PC-9 (cell line): Measurements from ENCODE around the gene CCL3. TPM values are rescaled to one million over a fixed set of nuclear protein-coding genes. Genes with fewer than 3 reads are reported as not detected.
"Not testable (repeated sequence)": the region's sequence is repeated elsewhere in the genome, so short reads cannot be mapped to it uniquely, and the experiment has no call there.

Experiments used
- BruUV-seq: library from RNA; stranded (reverse); fragments of 400-500 nt; replicated peaks from 2 replicates; lab custom pipeline; 2021; lab: Mats Ljungman, UMichigan
- CTCF ChIA-PET: fragments of 300-600 bp; sonication (Branson Sonifier 250); formaldehyde crosslinking; loops from one replicate; lab custom pipeline; 2022; ENCODE audit warnings: antibody characterized with exemption; lab: Charles Lee
- POLR2A ChIA-PET: fragments of 300-600 bp; sonication (Branson Sonifier 250); formaldehyde crosslinking; loops from one replicate; lab custom pipeline; 2022; ENCODE audit warnings: antibody characterized with exemption; ENCODE audit not compliant: unreplicated experiment; lab: Charles Lee
- DNase-seq, 2 experiments: peaks; one replicate each; pipeline versions ENCODE4 v3.0.0 to v3.0.0-alpha.2; 2015 to 2022; ENCODE audit warnings: mixed read lengths in 1 of 2
- H2AFZ ChIP-seq: fragments of 200-600 bp; sonication (generic); 2 replicates; pipeline ENCODE4 v1.8.1; 2017; ENCODE audit warnings: antibody characterized with exemption
- H3F3A ChIP-seq: fragments of 200-600 bp; sonication (generic); 2 replicates; pipeline ENCODE4 v1.8.1; 2017; ENCODE audit warnings: antibody characterized with exemption, mild to moderate bottlenecking, low read depth; ENCODE audit not compliant: insufficient read depth
- H3K27ac ChIP-seq: fragments of 200-600 bp; sonication (generic); 2 replicates; pipeline ENCODE4 v1.6.1; 2016; ENCODE audit warnings: mixed run types
- H3K27me3 ChIP-seq: fragments of 200-600 bp; sonication (generic); 2 replicates; pipeline ENCODE4 v1.6.1; 2016; ENCODE audit warnings: low read depth, mixed run types; ENCODE audit not compliant: insufficient read depth
- H3K36me3 ChIP-seq: fragments of 200-600 bp; sonication (generic); 2 replicates; pipeline ENCODE4 v1.6.1; 2016; ENCODE audit warnings: low read depth, mixed run types
- H3K4me1 ChIP-seq: fragments of 200-600 bp; sonication (generic); replicated peaks from 2 replicates; pipeline ENCODE4 v1.6.1; 2016; ENCODE audit warnings: mixed run types; ENCODE audit not compliant: insufficient read depth
- H3K4me2 ChIP-seq: fragments of 200-600 bp; sonication (generic); 2 replicates; pipeline ENCODE4 v1.6.1; 2017; ENCODE audit warnings: mixed run types
- H3K4me3 ChIP-seq: fragments of 200-600 bp; sonication (generic); 2 replicates; pipeline ENCODE4 v1.6.1; 2016; ENCODE audit warnings: mixed run types
- H3K79me2 ChIP-seq: fragments of 200-600 bp; sonication (generic); 2 replicates; pipeline ENCODE4 v1.6.1; 2017; ENCODE audit warnings: low read depth, mixed run types
- H3K9me2 ChIP-seq: fragments of 200-600 bp; sonication (generic); 2 replicates; pipeline ENCODE4 v1.8.1; 2017; ENCODE audit warnings: mild to moderate bottlenecking; ENCODE audit not compliant: insufficient read depth
- H3K9me3 ChIP-seq: fragments of 200-600 bp; sonication (generic); 2 replicates; pipeline ENCODE4 v1.8.1; 2016; ENCODE audit warnings: low read depth; ENCODE audit not compliant: insufficient read depth
- H4K20me1 ChIP-seq: fragments of 200-600 bp; sonication (generic); 2 replicates; pipeline ENCODE4 v1.8.1; 2017; ENCODE audit not compliant: insufficient read depth
- CTCF ChIP-seq: fragments of 200-600 bp; sonication (generic); conservative IDR thresholded peaks from 2 replicates; pipeline ENCODE4 v1.6.1; 2017; ENCODE audit warnings: mixed run types, antibody characterized with exemption, mild to moderate bottlenecking, moderate library complexity
- EZH2 ChIP-seq: fragments of 200-600 bp; sonication (generic); IDR thresholded peaks from 2 replicates; pipeline ENCODE4 v1.8.0; 2017; ENCODE audit warnings: antibody characterized with exemption, low read depth
- intact Hi-C: fragments of 100-400 bp; cut with micrococcal nuclease; formaldehyde crosslinking; loops from one replicate; pipeline ENCODE4 v1.10.0; 2022; ENCODE audit not compliant: unreplicated experiment
- total RNA-seq: library from RNA; stranded (reverse); gene quantifications from 2 replicates; pipeline ENCODE4 v1.2.3, GENCODE V29; 2021

CCL3 gene
- total RNA-seq, 1 experiment from 2014 or later, result not detected

GRCh38 chr17:36086791-36087190 is 3.2 kb downstream of the CCL3 start:
- H3K4me1 ChIP-seq, result no peaks in the 10 kb centered on the region
- intact Hi-C loops, result no loop called here
- CTCF ChIA-PET, result no interaction called here
- H3K9me2 ChIP-seq, result no peaks in the 10 kb centered on the region
- no peak overlapping the region for H3K27ac ChIP-seq
- no peaks in the 10 kb centered on the region for H3K79me2 ChIP-seq
- H3K9me3 ChIP-seq, result no peaks in the 10 kb centered on the region
- BruUV-seq, result no TSS peak
- no peaks in the 10 kb centered on the region for H3F3A ChIP-seq
- no peak overlapping the region for H2AFZ ChIP-seq
- H4K20me1 ChIP-seq, result no peaks in the 10 kb centered on the region
- H3K4me2 ChIP-seq, result no peak overlapping the region
- H3K27me3 ChIP-seq, result peaks cover 50% of the 10 kb centered on the region
- H3K4me3 ChIP-seq, result no peak overlapping the region
- POLR2A ChIA-PET, result no interaction called here
- no peak for DNase-seq
- no peaks in the 10 kb centered on the region for H3K36me3 ChIP-seq
- TF ChIP-seq EZH2, result no peak
- no peak for TF ChIP-seq CTCF

- H3K9me2 ChIP-seq, result no peaks in the 10 kb centered on the region
These were observed 4.2 kb downstream of the CCL3 start for GRCh38 chr17:36085765-36086164.

GRCh38 chr17:36083691-36084090 is 6.3 kb downstream of the CCL3 start:
- POLR2A ChIA-PET, H3K36me3 ChIP-seq, H3K9me2 ChIP-seq, H3K4me2 ChIP-seq, BruUV-seq, H4K20me1 ChIP-seq, H2AFZ ChIP-seq, intact Hi-C loops, H3K4me3 ChIP-seq, H3K9me3 ChIP-seq, H3K4me1 ChIP-seq, H3F3A ChIP-seq, CTCF ChIA-PET, DNase-seq, H3K79me2 ChIP-seq, H3K27ac ChIP-seq: not testable (repeated sequence)
- H3K27me3 ChIP-seq, result peaks cover 33% of the 10 kb centered on the region

More at GRCh38 chr17:36085765-36086164, 4.2 kb downstream of the CCL3 start:
- no peak for DNase-seq
- POLR2A ChIA-PET, result no interaction called here
- intact Hi-C loops, result no loop called here
- H3K79me2 ChIP-seq, result no peaks in the 10 kb centered on the region
- CTCF ChIA-PET, result no interaction called here
- BruUV-seq, result no TSS peak
- no peak overlapping the region for H3K4me2 ChIP-seq
- TF ChIP-seq EZH2 (no peak), CTCF (no peak)
- no peaks in the 10 kb centered on the region for H4K20me1 ChIP-seq
- no peaks in the 10 kb centered on the region for H3K36me3 ChIP-seq
- H3K4me3 ChIP-seq, result no peak overlapping the region
- H3K9me3 ChIP-seq, result no peaks in the 10 kb centered on the region
- no peak overlapping the region for H3K27ac ChIP-seq
- H2AFZ ChIP-seq, result no peak overlapping the region
- H3K27me3 ChIP-seq, result peaks cover 42% of the 10 kb centered on the region
- H3K4me1 ChIP-seq, result no peaks in the 10 kb centered on the region
- H3F3A ChIP-seq, result no peaks in the 10 kb centered on the region

- CTCF ChIA-PET, BruUV-seq, intact Hi-C loops: not testable (repeated sequence)
These were observed 7.3 kb downstream of the CCL3 start for GRCh38 chr17:36082482-36083120.

GRCh38 chr17:36081681-36082471 is 8.1 kb downstream of the CCL3 start:
- H3K27ac ChIP-seq, H3F3A ChIP-seq, H3K36me3 ChIP-seq, H3K9me3 ChIP-seq, H3K9me2 ChIP-seq, H4K20me1 ChIP-seq, H3K79me2 ChIP-seq, H2AFZ ChIP-seq, DNase-seq, H3K4me1 ChIP-seq, H3K4me3 ChIP-seq, H3K4me2 ChIP-seq, CTCF ChIA-PET, intact Hi-C loops, BruUV-seq, POLR2A ChIA-PET: not testable (repeated sequence)
- H3K27me3 ChIP-seq, result peaks cover 40% of the 10 kb centered on the region

More at GRCh38 chr17:36082482-36083120, 7.3 kb downstream of the CCL3 start:
- H3F3A ChIP-seq, POLR2A ChIA-PET, H3K27ac ChIP-seq, H3K4me3 ChIP-seq, H3K4me1 ChIP-seq, H3K9me3 ChIP-seq, H3K36me3 ChIP-seq, H2AFZ ChIP-seq, H4K20me1 ChIP-seq, H3K9me2 ChIP-seq, H3K4me2 ChIP-seq, DNase-seq, H3K79me2 ChIP-seq: not testable (repeated sequence)
- peaks cover 33% of the 10 kb centered on the region for H3K27me3 ChIP-seq
